Measurements from ENCODE around the gene PIM3. TPM values are rescaled to one million over a fixed set of nuclear protein-coding genes. Genes with fewer than 3 reads are reported as not detected.

PIM3 gene
- total and polyA plus RNA-seq, 10 of the 15 experiments (the other 5 are each of a cell fraction or from before 2014, with no cell fraction given), result 0.31 to 60.8 (median 12.4) TPM

- TF ChIP-seq MLLT1 (IDR thresholded peaks at IDR 0.05) (no peak), NFXL1 (IDR thresholded peaks at IDR 0.05; ENCODE audit: borderline replicate concordance) (no peak), ZZZ3 (IDR thresholded peaks at IDR 0.05; ENCODE audit: control insufficient read depth, insufficient read length, low read depth) (no peak), E2F8 (IDR thresholded peaks at IDR 0.05; ENCODE audit: low read depth, partially characterized antibody) (no peak), DPF2 (IDR thresholded peaks at IDR 0.05) (peak; percentile 77; the same call in 1 of the 2 replicates), NBN (IDR thresholded peaks at IDR 0.05) (no peak), E2F4 (IDR thresholded peaks at IDR 0.05; ENCODE audit: low read depth, low read length) (no peak), FOXK2 (IDR thresholded peaks at IDR 0.05) (no peak), BRCA1 (IDR thresholded peaks at IDR 0.05; ENCODE audit: low read depth, low read length) (no peak), MTA3 (IDR thresholded peaks at IDR 0.05; ENCODE audit: borderline replicate concordance, low read length) (no peak), JUNB (IDR thresholded peaks at IDR 0.05) (no peak), SIN3A (IDR thresholded peaks at IDR 0.05; ENCODE audit: low read depth, low read length) (no peak), ZNF207 (IDR thresholded peaks at IDR 0.05; ENCODE audit: borderline replicate concordance) (peak; percentile 64; the same call in 1 of the 2 replicates), ATF2 (IDR thresholded peaks at IDR 0.05; ENCODE audit: low read length) (no peak), ATF7 (IDR thresholded peaks at IDR 0.05; ENCODE audit: low read depth) (no peak), RBBP5 (conservative IDR thresholded peaks at IDR 0.05) (no peak), TCF12 (IDR thresholded peaks at IDR 0.05; ENCODE audit: low read depth, low read length) (peak; percentile 83; the same call in 1 of the 2 replicates), SIX5 (IDR thresholded peaks at IDR 0.05; ENCODE audit: low read depth, low read length, severe bottlenecking) (no peak), SMAD5 (IDR thresholded peaks at IDR 0.05; ENCODE audit: low read depth) (no peak), POLR2AphosphoS5 (IDR thresholded peaks at IDR 0.05; ENCODE audit: low read length) (no peak), KLF5 (IDR thresholded peaks at IDR 0.05; ENCODE audit: partially characterized antibody) (peak; percentile 36), ATF3 (IDR thresholded peaks at IDR 0.05; ENCODE audit: borderline replicate concordance, extremely low read depth, low read depth, low read length) (no peak)
Observed at GRCh38 chr22:49929211-49929979, 31.2 kb upstream of the PIM3 start (continued).
